HFFc6 (cell line): ENCODE data around the gene CHST4. TPM values are rescaled to one million over a fixed set of nuclear protein-coding genes. Genes with fewer than 3 reads are reported as not detected.
A peak's percentile ranks its signal among the peaks of the same experiment; 100 is the strongest.

Experiments
- DNase-seq: peaks from one replicate; pipeline ENCODE4 v3.0.0-alpha.2; 2018
- H3K27ac Mint-ChIP-seq: 2 replicates; pipeline ENCODE4 v1.8.0; 2020; ENCODE audit warnings: mild to moderate bottlenecking, mixed read lengths
- H3K27me3 Mint-ChIP-seq: 2 replicates; pipeline ENCODE4 v1.8.0; 2021; ENCODE audit warnings: mild to moderate bottlenecking, moderate library complexity, mixed read lengths; ENCODE audit not compliant: insufficient read depth
- H3K36me3 Mint-ChIP-seq: 2 replicates; pipeline ENCODE4 v1.8.0; 2021; ENCODE audit warnings: low read depth, mixed read lengths
- H3K4me1 Mint-ChIP-seq: 2 replicates; pipeline ENCODE4 v1.8.0; 2020; ENCODE audit warnings: low read depth, mixed read lengths
- H3K4me3 Mint-ChIP-seq: 2 replicates; pipeline ENCODE4 v1.8.0; 2020; ENCODE audit warnings: mild to moderate bottlenecking, moderate library complexity, mixed read lengths
- H3K9me3 Mint-ChIP-seq: 2 replicates; pipeline ENCODE4 v1.8.0; 2020; ENCODE audit warnings: mild to moderate bottlenecking, mixed read lengths
- CTCF ChIP-seq: fragments of 200-600 bp; sonication (generic); IDR thresholded peaks from 2 replicates; pipeline ENCODE4 v1.5.0; 2021; ENCODE audit warnings: antibody characterized with exemption, mild to moderate bottlenecking
- total RNA-seq, 6 experiments: library from RNA; stranded (reverse); fragmentation: NEBNext Ultra II Directional; extraction: Animal tissue kit (Norgen Biotek cat#: 25700); gene quantifications; 2 replicates in 1 of 6; 3 replicates in 5 of 6; pipeline ENCODE4 v1.2.3, GENCODE V29; 2021

CHST4 gene
- total RNA-seq, 6 experiments from 2014 or later = not detected

DNA sequence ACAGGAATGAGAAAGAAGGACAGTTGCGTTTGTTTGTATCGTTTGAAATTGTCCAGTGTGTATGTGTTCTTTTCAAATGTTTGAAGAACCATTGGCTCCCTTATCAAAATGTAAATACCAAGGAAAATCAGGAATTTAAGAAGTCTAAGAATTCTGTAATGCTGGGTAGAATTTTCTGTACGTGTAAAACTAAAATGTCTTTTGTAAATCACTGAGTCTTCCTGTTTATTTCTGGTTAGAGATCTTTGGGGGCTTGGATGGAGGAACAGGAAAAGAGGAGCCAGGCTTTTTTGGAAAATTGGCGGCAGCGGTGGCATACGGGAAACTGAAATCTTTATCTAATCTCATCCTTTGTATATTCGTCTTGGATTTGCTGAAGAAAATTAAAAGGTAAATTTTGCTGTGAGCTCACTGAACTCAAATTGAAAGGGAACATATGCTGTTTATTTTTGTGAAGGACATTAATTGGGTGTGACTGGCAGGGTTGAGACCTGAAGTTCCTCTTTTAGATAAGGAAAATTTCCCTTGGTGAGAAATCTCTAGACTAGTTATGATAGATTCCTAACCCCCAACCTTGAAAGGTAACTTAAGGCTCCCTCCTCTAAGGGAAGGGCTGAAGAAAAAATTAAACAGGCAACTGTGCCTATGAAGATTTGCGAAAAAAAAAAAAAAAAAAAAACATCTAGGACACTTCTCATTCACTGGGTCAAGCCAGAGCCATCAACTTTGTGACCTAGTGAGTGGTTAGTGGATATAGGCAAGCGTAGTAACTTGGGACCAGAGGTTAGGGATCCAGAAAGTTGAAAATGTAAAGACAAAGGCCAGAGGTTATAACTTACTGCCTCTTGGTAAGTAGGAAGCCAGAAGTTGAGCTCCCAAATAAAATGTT is 39.8 kb downstream of the CHST4 start:
- peak overlapping the region; percentile 90 for H3K27ac Mint-ChIP-seq
- peaks cover 16% of the 10 kb centered on the region for H3K9me3 Mint-ChIP-seq
- peaks cover 18% of the 10 kb centered on the region for H3K4me1 Mint-ChIP-seq
- no peak for DNase-seq
- H3K36me3 Mint-ChIP-seq = peaks cover 4% of the 10 kb centered on the region; the same call in 1 of the 2 replicates
- H3K27me3 Mint-ChIP-seq = peaks cover 24% of the 10 kb centered on the region
- no peak for TF ChIP-seq CTCF
- peak overlapping the region; percentile 86 for H3K4me3 Mint-ChIP-seq

DNA sequence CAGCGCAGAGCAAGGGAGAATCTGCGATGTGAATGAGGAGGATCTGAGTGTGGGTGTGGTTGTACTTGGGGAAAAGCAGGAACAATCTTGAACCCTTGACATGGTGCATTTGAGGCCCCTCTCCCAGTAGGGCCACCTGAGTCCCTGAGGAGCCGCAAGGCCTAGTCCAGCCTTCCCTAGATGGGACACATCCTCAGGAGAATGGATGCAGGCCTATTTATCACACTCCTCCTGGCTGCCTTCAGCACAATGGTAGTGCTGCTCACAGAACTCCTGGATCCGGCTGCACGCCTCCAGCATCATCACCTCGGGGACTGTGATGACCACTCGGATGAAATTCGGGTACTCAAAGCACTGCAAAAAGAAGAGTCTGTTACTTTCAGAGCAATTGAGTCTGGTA is 41.7 kb downstream of the CHST4 start:
- DNase-seq = no peak
- peaks cover 29% of the 10 kb centered on the region for H3K27me3 Mint-ChIP-seq
- H3K4me3 Mint-ChIP-seq = no peak overlapping the region
- peaks cover under 1% of the 10 kb centered on the region; the same call in 1 of the 2 replicates for H3K9me3 Mint-ChIP-seq
- no peaks in the 10 kb centered on the region for H3K36me3 Mint-ChIP-seq
- no peak overlapping the region for H3K27ac Mint-ChIP-seq
- peaks cover 18% of the 10 kb centered on the region for H3K4me1 Mint-ChIP-seq
- no peak for TF ChIP-seq CTCF

DNA sequence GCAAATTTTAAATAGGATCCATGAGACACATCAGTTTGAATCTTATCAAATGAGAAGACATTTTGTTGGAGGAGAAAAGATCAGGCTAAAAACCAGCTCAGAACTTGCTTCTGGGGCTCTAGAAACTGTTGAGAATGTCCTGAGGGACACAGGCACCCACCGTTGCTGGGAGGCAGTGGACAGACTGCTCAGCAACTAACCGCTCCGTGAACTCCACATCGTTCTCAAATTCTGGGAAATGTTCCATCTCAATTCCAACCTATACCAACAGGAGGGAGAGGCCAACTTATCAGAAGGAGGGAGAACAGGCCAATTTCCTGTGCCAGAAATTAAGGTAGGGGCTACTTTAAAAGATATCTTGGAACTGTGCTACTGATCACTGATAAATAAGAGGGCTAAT is 42.3 kb downstream of the CHST4 start:
- Mint-ChIP-seq H3K36me3 (no peaks in the 10 kb centered on the region), H3K4me3 (no peak overlapping the region), H3K4me1 (peaks cover 18% of the 10 kb centered on the region), H3K27ac (no peak overlapping the region), H3K9me3 (no peaks in the 10 kb centered on the region), H3K27me3 (peaks cover 33% of the 10 kb centered on the region)
- no peak for TF ChIP-seq CTCF
- no peak for DNase-seq

- Mint-ChIP-seq H3K4me3 (no peak overlapping the region), H3K4me1 (peaks cover 12% of the 10 kb centered on the region)
These were observed 43.4 kb downstream of the CHST4 start for GRCh38 chr16:71569621-71570020.

GRCh38 chr16:71570144-71570543 is 43.9 kb downstream of the CHST4 start:
- Mint-ChIP-seq H3K4me1 (peaks cover 11% of the 10 kb centered on the region), H3K36me3 (no peaks in the 10 kb centered on the region), H3K27ac (no peak overlapping the region), H3K4me3 (no peak overlapping the region), H3K27me3 (peaks cover 40% of the 10 kb centered on the region), H3K9me3 (no peaks in the 10 kb centered on the region)
- DNase-seq = no peak
- no peak for TF ChIP-seq CTCF

More at GRCh38 chr16:71569621-71570020, 43.4 kb downstream of the CHST4 start:
- DNase-seq = no peak
- H3K36me3 Mint-ChIP-seq = no peaks in the 10 kb centered on the region
- H3K27ac Mint-ChIP-seq = no peak overlapping the region
- H3K9me3 Mint-ChIP-seq = no peaks in the 10 kb centered on the region
- peaks cover 40% of the 10 kb centered on the region for H3K27me3 Mint-ChIP-seq
- TF ChIP-seq CTCF = no peak
